Measurements from ENCODE around the gene NADSYN1.

The NADSYN1 gene

GRCh38 chr11:71433648-71434450, 19.2 kb upstream of the NADSYN1 start:
- no peak for DNase-seq

GRCh38 chr11:71434576-71435130, 18.4 kb upstream of the NADSYN1 start:
- DNase-seq: no peak

GRCh38 chr11:71435278-71435951, 17.6 kb upstream of the NADSYN1 start:
- DNase-seq: no peak

DNA sequence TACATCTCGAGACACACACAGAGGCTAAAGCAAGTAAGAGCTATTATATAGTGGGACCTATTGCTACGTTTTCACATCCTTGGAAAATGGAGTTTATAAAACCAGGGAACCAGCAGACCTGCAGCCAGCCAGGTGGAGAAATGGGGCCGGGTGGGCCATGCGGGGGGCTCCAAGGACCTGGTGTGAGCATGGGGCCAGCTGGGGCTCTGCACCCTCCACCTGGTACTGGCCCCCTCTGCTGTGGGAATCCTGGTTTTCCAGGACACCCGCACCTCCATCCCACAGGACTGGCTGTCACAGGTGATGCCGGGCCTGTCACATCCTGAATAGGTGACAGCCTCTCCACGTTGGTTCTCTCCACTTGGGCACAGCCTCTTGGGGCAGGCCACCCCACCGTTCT, 16.1 kb upstream of the NADSYN1 start:
- no peak for DNase-seq

- no peak for DNase-seq
Observed at GRCh38 chr11:71437399-71437798, 15.6 kb upstream of the NADSYN1 start.

- DNase-seq: no peak
Observed at GRCh38 chr11:71437879-71438278, 15.1 kb upstream of the NADSYN1 start.

DNA sequence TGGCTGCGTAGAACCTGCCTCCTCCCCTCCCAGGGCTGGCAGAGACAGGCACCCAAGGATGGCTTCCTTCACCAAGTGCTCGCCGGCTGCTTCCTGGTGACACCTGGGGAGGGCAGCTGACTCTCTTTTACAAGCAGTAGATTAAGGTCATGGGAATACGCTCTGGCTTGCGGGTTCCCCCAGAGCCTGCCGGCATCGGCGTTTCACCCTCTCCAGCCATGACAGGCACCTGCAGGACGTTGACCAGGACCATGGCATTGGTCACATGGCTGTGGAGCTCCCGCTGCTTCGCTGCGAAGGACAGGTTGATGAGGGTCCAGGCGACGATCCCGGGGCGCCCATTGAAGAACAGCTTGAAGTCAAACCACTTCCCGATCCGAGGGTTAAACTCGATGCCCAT, 14.4 kb upstream of the NADSYN1 start:
- DNase-seq: no peak

- DNase-seq: no peak
Observed at GRCh38 chr11:71440021-71440755, 12.8 kb upstream of the NADSYN1 start.

GRCh38 chr11:71441251-71441650, 11.8 kb upstream of the NADSYN1 start:
- DNase-seq: no peak

DNA sequence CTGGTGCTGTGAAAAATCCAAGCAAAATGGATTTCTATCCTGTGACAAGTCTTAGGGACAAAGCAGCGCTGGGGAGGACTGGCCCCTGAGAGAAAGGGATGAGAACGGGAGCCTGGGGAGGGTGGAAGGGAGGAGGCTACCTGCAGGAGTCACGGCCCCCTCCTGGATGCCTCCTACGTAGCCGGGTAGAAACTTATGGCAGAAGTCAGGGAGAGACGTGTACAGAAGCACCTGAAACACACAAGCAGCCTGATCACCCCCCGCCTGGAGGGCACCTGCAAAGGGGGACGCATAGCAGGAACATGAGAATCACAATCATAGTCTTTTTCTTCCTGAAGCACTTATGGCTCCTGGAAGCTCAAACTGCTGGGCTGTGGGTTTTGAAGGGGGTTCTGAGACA, 10.9 kb upstream of the NADSYN1 start:
- no peak for DNase-seq

DNA sequence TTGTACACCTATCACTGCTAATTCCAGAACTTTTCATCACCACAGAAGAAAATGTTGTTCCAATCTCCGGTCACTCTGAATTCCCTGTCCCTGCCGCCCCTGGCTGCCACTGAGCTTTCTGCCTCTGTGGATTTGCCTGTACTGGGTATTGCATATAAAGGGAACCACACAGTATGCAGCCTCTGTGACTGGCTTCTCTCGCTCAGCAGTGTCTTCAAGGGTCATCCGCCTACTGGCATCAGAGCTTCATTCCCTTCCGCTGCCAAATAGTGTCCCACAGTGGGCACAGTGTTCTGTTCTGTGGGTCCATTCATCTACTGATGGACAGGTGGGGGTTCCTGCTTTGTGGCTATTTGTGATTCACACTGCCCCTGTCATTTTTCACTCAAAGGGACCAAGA, 10.1 kb upstream of the NADSYN1 start:
- DNase-seq: no peak

GRCh38 chr11:71443736-71444445, 9.1 kb upstream of the NADSYN1 start:
- no peak for DNase-seq

DNA sequence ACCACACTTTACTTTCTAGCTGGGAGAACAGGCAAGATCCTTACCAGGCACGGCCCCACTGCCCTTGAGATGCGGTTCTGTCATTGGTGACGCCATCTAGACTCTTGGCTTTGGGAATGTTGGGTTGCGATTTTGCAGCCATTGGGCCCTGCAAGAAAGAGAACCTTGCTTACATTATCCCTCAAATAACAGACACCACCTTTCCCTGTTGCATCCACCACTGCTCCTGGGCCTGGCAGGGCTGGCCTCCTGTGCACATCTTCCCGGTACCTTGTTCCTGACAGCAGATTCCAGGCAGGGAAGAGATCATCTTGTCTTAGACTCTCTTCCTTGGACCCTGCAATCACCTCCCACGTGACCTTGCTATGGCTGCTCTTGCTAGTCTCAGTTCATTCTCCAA, 8.2 kb upstream of the NADSYN1 start:
- DNase-seq: no peak

DNA sequence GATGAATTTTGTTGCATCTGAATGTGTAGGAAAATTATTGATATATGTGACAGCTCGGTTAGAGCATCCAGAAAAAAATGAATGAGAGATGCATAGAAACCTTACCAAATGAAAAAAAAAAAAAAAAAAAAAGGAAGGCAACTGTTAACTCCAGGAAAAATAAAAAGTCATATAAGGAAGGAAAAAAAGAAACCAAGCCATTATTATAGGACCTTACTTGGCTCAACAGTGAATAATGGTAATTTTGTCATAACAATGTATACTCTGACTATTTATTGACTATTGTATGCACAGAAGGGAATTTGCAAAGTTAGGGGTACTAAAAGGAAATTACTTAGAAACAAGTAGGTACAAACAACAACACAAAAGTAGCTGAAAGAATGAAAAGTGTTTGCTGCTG, 6.9 kb upstream of the NADSYN1 start:
- no peak for DNase-seq

- peak; percentile 67 to 68 for DNase-seq
Observed at GRCh38 chr11:71446942-71447688, 5.9 kb upstream of the NADSYN1 start.

DNA sequence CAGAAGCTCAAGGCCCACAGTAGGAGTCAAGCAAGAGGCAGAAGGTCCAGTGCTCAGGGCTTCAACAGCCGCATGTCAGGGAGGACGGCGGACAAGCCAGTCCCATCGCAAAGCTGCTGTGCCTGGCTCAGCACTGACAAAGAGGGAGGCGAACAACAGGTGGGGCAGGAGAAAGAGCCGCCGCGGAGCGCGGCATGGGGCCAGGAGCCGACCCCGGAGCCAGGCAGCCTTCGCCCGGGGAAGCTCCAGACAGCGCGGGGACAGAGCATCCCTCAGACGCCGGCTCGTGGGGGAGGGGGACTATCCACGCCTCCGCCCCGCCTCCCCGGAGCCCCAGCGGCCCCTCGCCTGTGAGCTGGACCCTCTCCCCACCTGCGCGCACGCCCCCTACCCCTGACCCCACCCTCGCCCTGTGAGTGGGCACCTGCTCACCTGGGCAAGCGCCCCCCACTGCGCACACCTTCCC, 5.2 kb upstream of the NADSYN1 start:
- no peak for DNase-seq

- DNase-seq: peak; percentile 87 to 93
Observed at GRCh38 chr11:71448257-71449171, 4.5 kb upstream of the NADSYN1 start, which contains the start of gene DHCR7. DHCR7 (minus strand) TSS chr11:71448393; CDS start chr11:71444952, 3,441 bp downstream.

DNA sequence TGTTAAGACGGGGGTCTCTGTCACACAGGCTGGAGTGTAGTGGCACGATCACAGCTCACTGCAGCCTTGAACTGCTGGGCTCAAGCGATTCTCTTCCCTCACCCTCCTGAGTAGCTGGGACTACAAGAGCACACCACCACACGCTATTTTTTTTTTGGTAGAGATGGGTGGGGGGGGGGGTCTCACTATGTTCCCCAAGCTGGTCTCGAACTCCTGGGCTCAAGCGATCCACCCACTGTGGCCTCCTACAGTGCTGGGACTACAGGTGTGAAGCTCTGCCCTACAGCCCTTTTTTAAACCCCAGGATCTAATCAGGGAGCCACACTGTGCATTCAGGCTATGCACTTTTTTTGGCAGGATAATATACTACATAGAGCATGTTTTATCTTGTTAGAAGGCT, 3.4 kb upstream of the NADSYN1 start:
- no peak for DNase-seq

DNA sequence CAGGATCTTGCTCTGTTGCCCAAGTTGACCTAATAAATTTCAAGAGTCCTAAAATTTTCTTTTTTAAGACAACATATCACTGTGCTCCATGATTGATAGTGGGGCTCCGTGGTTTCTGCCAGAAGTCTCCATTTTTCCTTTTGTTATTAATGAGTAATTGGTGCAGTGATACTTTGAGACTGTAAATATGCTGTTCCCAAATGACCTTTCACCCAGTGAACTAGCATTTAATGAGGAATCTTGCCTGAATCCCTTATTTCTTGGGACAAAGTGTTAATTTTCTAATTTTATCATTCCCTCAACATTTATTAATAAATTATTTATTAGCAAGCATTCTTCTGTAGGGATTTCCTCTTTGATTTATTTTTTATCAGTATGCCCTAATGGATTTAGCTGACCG, 2.5 kb upstream of the NADSYN1 start:
- DNase-seq: no peak

GRCh38 chr11:71450939-71451338, 2.1 kb upstream of the NADSYN1 start:
- DNase-seq: no peak
